Measurements from ENCODE around the gene SNCB. TPM values are rescaled to one million over a fixed set of nuclear protein-coding genes. Genes with fewer than 3 reads are reported as not detected.

SNCB gene
- total RNA-seq, 2 experiments from 2014 or later = not detected

GRCh38 chr5:176625966-176626875 is 4.1 kb downstream of the SNCB start:
- POLR2A ChIA-PET = no interaction called here
- peaks cover 76% of the 10 kb centered on the region for H3K27me3 Mint-ChIP-seq

GRCh38 chr5:176625512-176625911 is 4.8 kb downstream of the SNCB start:
- peaks cover 48 to 50% of the 10 kb centered on the region in 2 experiments for H3K27me3 ChIP-seq (ENCODE audit: control insufficient read depth in 1 of 2, insufficient read depth in 2 of 2, low read length in 2 of 2)
- CTCF ChIA-PET = no interaction called here

More at GRCh38 chr5:176625966-176626875, 4.1 kb downstream of the SNCB start:
- Histone ChIP-seq H3K4me1 (ENCODE audit: insufficient read depth, low read length) (peaks cover 15% of the 10 kb centered on the region), H3K27ac (ENCODE audit: low read depth in 1 of 2, low read length in 2 of 2) (no peak overlapping the region), H3K4me3 (ENCODE audit: low read length) (no peak overlapping the region), H3K9me3 (ENCODE audit: control insufficient read depth in 1 of 2, insufficient read depth in 1 of 2, low read length in 2 of 2) (peaks cover 0 to 18% of the 10 kb centered on the region in 2 experiments), H3K36me3 (ENCODE audit: insufficient read depth, low read length) (no peaks in the 10 kb centered on the region), H3K27me3 (ENCODE audit: control insufficient read depth in 1 of 2, insufficient read depth in 2 of 2, low read length in 2 of 2) (peaks cover 48 to 49% of the 10 kb centered on the region in 2 experiments)
- DNase-seq (no peak), ATAC-seq (ENCODE audit: poor library complexity) (no peak)
- Mint-ChIP-seq H3K36me3 (ENCODE audit: low read depth) (no peaks in the 10 kb centered on the region), H3K4me1 (ENCODE audit: low read depth) (peaks cover 7% of the 10 kb centered on the region), H3K9me3 (no peaks in the 10 kb centered on the region), H3K27ac (no peak overlapping the region), H3K4me3 (no peak overlapping the region)
- no peak for TF ChIP-seq CTCF (IDR thresholded peaks at IDR 0.05)
- intact Hi-C loops (cut with DNase I, micrococcal nuclease) = no loop called here
- CTCF ChIA-PET = no interaction called here

GRCh38 chr5:176624938-176625337 is 5.4 kb downstream of the SNCB start:
- Histone ChIP-seq H3K27me3 (ENCODE audit: control insufficient read depth in 1 of 2, insufficient read depth in 2 of 2, low read length in 2 of 2) (peaks cover 49 to 54% of the 10 kb centered on the region in 2 experiments), H3K27ac (ENCODE audit: low read depth in 1 of 2, low read length in 2 of 2) (no peak overlapping the region), H3K36me3 (ENCODE audit: insufficient read depth, low read length) (no peaks in the 10 kb centered on the region), H3K4me3 (ENCODE audit: low read length) (no peak overlapping the region), H3K4me1 (ENCODE audit: insufficient read depth, low read length) (peaks cover 16% of the 10 kb centered on the region), H3K9me3 (ENCODE audit: control insufficient read depth in 1 of 2, insufficient read depth in 1 of 2, low read length in 2 of 2) (peaks cover 0 to 30% of the 10 kb centered on the region in 2 experiments)
- CTCF ChIA-PET = no interaction called here
- no peak for ATAC-seq (ENCODE audit: poor library complexity)
- H3K9me3 Mint-ChIP-seq = no peaks in the 10 kb centered on the region
- H3K36me3 Mint-ChIP-seq (ENCODE audit: low read depth) = no peaks in the 10 kb centered on the region
- DNase-seq = no peak
- H3K4me1 Mint-ChIP-seq (ENCODE audit: low read depth) = peaks cover 7% of the 10 kb centered on the region
- H3K27me3 Mint-ChIP-seq = peaks cover 80% of the 10 kb centered on the region
- intact Hi-C loops (cut with DNase I, micrococcal nuclease) = no loop called here
- no peak overlapping the region for H3K27ac Mint-ChIP-seq
- no peak overlapping the region for H3K4me3 Mint-ChIP-seq
- POLR2A ChIA-PET = no interaction called here
- TF ChIP-seq CTCF (IDR thresholded peaks at IDR 0.05) = no peak

More at GRCh38 chr5:176625512-176625911, 4.8 kb downstream of the SNCB start:
- Histone ChIP-seq H3K36me3 (ENCODE audit: insufficient read depth, low read length) (no peaks in the 10 kb centered on the region), H3K9me3 (ENCODE audit: control insufficient read depth in 1 of 2, insufficient read depth in 1 of 2, low read length in 2 of 2) (peaks cover 0 to 24% of the 10 kb centered on the region in 2 experiments), H3K4me3 (ENCODE audit: low read length) (no peak overlapping the region), H3K4me1 (ENCODE audit: insufficient read depth, low read length) (peaks cover 13% of the 10 kb centered on the region), H3K27ac (ENCODE audit: low read depth in 1 of 2, low read length in 2 of 2) (no peak overlapping the region)
- peaks cover 76% of the 10 kb centered on the region for H3K27me3 Mint-ChIP-seq
- intact Hi-C loops (cut with DNase I, micrococcal nuclease) = no loop called here
- no peak for DNase-seq
- POLR2A ChIA-PET = no interaction called here
- peaks cover 2% of the 10 kb centered on the region for H3K4me1 Mint-ChIP-seq (ENCODE audit: low read depth)
- H3K27ac Mint-ChIP-seq = no peak overlapping the region
- H3K4me3 Mint-ChIP-seq = no peak overlapping the region
- no peak for ATAC-seq (ENCODE audit: poor library complexity)
- no peaks in the 10 kb centered on the region for H3K9me3 Mint-ChIP-seq
- TF ChIP-seq CTCF (IDR thresholded peaks at IDR 0.05) = no peak
- H3K36me3 Mint-ChIP-seq (ENCODE audit: low read depth) = no peaks in the 10 kb centered on the region

Measured in CD4-positive, alpha-beta T cell (primary cell).